GM18868 (cell line): ENCODE results near the gene PCNX2.
A peak's percentile ranks its signal among the peaks of the same experiment; 100 is the strongest.

Experiments
- ATAC-seq: cut with Tn5 transposase; IDR thresholded peaks from one replicate; pipeline ENCODE4 v1.9.1; 2021; ENCODE audit warnings: mild to moderate bottlenecking, moderate library complexity; ENCODE audit not compliant: unreplicated experiment

The PCNX2 gene

DNA sequence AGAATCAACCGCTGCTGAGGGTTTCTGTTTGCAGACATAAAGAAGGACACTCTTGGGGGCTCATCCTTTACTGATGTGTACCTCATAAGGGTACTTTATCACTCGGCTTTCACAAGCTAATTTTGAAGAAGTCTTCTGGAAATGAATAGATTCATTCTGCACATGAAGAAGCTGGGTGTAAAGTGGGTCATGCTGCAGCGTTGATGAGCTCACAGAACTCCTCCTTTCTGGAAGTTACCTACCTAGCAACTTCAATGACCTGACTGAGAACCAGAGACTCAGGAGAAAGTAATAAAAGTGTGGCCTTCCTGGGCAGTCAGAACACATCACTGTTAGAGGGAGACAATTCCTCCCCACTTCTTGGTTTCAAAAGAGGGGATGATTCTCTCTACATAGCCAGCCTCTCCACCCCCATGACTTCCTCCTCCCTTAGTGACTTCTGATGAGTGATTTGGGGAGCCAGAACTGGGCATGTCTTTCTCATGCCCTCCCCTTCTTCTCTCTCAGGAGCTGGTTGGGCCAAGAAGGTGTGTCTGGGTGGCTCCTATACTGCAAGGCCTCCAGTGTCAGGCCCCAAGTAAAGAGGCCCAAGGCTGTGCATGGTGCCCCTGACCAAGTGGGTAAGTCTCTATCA lies 27.0 kb downstream of the PCNX2 start:
- ATAC-seq, result peak; percentile 56

- peak; percentile 19 for ATAC-seq
These were observed 33.8 kb downstream of the PCNX2 start for GRCh38 chr1:233261695-233262094.

- peak; percentile 85 for ATAC-seq
These were observed 34.3 kb downstream of the PCNX2 start for GRCh38 chr1:233261206-233261605.

GRCh38 chr1:233257786-233258185 lies 37.7 kb downstream of the PCNX2 start:
- ATAC-seq, result no peak

DNA sequence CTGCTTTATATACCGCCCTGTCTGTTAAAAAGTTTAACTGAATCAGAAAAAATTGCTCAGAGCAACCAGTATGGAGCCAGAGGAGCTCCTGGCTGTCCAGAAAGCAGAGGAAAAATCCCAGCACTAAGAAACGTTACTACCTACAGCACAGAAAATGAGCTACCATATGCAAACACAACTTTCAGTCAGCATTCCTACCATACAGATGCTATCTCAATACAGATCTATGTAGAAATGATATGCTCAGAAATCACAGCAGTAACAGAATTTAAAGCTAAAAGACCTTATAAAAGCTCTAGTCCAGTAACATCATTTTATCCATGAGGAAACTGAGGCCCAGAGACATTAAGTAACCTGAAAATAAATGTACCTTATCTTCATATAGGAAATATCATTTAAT lies 38.7 kb downstream of the PCNX2 start:
- no peak for ATAC-seq

GRCh38 chr1:233256191-233256590 lies 39.3 kb downstream of the PCNX2 start:
- no peak for ATAC-seq

GRCh38 chr1:233255145-233255544 lies 40.4 kb downstream of the PCNX2 start:
- ATAC-seq, result no peak

GRCh38 chr1:233253832-233254331 lies 41.6 kb downstream of the PCNX2 start:
- ATAC-seq, result no peak

DNA sequence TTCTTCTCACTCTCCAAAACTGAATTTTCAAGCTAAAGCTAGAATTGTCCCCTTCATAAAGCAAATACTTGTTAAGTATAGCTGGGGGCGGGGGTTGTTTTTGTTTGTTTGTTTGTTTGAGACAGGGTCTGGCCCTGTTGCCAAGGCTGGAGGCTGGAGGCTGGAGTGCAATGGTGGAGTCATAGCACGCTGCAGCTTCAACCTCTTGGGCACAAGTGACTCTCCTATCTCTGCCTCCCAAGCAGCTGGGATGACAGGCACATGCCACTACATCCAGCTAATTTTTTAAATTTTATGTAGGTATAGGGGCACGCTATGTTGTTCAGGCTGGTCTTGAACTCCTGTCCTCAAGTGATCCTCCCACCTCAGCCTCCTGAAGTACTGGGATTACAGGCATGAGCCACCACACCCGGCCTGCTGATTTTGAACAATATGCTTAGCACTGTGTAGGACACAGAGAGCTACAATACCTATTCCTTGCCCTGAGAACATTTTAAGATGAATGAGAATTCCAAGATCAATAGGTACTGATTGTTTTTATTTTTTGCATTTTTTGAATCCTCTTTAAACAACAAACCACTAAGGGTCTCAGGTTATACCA lies 42.2 kb downstream of the PCNX2 start:
- ATAC-seq, result no peak

GRCh38 chr1:233252441-233252840 lies 43.1 kb downstream of the PCNX2 start:
- ATAC-seq, result no peak

DNA sequence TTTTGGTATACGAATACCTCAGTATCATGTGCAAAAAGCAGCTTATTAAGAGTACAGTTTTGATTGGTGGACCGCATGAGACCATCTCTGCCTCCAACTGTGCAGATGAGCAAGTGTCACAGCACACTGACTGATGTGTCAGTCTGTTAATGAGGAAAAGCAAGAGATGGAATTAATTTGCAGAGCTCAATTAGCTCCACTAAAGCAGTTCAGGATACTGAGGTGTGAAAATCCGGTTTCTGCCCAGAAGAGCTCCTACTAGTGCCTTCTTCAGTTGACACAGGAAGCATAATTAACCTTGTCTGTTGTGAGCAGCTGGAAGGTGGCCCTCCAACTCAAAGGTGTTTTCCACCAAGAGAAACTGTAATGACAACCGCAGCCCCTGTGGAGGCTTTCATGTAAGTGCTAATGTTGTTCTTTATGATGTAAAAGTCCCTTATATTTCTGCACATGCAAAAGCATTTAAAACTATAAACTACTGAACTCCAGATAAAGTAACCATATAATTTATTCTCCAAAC lies 44.3 kb downstream of the PCNX2 start:
- ATAC-seq, result no peak

- ATAC-seq, result no peak
These were observed 47.5 kb downstream of the PCNX2 start for GRCh38 chr1:233248014-233248413.

DNA sequence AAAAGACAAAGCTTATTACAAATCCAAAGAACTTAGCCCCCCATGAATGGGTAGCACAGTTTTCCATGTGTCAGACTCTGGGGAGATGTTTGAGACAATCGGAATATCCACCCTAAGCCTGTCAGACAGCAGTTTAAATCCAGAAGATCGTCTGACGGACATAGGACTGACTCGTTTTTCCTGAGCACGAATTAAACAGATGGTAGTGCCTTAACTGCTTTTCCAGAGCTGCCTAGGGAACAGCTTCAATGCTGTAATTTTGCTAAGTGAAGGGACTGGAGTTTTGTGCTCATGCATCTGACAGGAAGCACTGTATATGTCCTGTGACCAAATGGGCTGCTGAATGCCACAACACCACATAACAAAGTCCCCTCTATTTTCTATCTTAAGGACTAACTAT lies 48.6 kb downstream of the PCNX2 start:
- no peak for ATAC-seq

DNA sequence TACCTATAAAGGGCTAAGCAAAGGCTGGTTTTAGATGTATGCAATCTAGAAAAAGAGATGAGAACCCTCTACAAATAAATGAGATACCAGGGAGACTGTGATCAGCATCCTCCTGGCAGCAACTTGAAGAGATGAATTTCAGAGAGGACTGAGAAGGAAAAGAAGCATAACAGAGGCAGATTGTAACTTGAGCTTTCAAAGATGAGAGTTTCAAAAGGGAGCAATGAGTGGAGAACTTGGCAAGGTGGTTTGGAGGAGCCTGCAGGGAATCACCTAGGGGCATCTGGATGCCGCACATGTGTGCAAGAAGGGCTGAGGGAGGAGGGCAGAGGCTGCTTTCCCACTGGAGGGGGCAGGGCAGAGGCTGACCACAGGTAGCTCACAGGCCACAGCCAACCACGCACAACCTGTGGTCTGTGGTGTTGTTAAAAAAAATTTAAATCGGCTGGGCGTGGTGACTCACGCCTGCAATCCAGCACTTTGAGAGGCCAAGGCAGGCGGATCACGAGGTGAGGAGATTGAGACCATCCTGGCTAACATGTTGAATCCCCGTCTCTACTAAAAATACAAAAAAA lies 50.2 kb downstream of the PCNX2 start:
- ATAC-seq, result no peak

GRCh38 chr1:233244183-233244582 lies 51.3 kb downstream of the PCNX2 start:
- no peak for ATAC-seq

DNA sequence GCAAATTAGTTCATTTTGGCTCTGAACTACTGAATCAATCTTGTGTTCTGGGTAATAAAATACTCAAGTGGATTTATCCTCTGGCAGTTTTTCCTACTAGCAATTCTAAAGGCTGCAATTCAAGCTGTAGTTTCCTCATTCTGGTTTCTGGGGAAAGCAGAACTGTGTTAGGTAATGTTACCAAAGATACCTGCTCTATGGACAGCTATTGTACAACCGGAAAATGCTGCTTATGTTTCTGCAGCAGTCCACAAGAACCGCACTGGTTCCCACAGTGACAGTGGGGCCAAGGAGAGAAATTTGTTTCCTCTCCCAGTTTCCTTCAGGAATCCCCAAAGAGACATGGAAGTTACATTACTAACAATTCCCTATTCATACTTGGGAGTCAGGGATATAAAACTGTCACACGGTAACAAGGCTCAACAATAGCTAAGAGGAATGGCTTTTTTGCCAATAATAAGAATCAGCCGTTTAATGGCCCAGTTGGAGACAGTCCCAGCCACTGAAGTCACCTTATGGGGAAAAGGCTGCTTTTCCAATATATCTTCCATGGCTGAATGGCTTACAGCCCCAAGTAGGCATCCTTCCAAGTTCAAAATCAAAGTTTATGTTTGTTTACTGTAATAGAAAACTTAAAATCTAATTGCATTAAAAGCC lies 52.6 kb downstream of the PCNX2 start:
- no peak for ATAC-seq

GRCh38 chr1:233241759-233242158 lies 53.8 kb downstream of the PCNX2 start:
- ATAC-seq, result no peak

DNA sequence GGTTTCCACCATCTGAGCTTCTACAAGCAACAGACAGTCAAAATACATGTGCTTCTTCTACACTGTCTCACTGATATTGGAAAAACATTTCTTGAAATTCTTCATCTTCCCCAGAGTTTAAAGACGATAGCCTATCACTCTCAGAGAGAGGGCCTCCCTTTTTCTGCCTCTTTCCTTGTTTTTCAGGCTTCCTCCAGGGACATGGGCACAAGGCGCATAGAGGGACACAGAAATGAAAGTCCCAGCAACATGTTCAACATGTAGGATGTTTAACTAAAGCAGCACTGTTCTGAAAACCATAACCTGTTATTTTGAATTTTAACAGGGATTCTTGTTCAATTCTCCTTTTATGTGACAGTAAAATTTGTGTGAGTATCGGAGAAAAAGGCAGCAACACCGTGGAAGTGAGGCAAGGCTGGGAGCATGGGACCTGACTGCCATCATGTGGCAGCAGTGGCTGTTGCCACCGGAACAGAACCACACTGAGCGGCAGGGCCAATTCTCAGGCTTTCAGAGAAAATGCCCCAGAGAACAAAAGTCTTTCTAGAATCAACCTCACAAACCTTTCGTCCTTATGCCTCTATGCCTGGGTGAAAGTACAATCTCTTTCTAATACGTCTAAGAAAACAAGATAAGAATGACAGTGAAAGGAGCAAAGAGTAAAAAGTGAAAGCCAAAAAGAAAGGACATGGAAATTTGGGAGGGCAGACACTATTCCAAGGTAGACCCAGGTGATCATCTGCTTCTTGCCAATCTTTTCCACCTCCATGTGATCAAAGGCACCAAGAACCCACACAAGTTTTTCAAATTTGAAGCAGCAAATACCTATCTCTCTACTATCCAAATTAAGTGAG lies 54.5 kb downstream of the PCNX2 start:
- ATAC-seq, result peak; percentile 77

DNA sequence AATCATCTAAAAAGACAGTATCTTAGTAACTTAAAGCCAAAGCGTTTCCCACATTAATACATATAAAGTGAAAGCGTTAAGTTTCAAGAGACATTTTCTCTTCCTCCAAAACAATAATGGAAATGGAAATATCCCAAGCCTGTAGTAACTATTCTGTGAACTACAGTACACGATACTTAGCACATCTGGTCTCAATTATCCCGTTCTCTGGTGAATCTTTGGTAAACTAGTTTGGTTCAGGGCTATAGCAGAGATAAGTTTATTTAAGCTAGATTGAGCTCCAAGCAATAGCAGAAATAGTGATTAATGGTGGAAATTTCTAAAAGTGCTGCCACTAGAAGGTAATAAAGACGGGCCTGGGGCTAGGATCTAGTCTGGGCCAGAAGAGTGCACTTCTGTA lies 55.2 kb downstream of the PCNX2 start:
- no peak for ATAC-seq

- no peak for ATAC-seq
These were observed 56.6 kb downstream of the PCNX2 start for GRCh38 chr1:233238884-233239431.
